ENCODE data around the gene PDE7B.

DNA sequence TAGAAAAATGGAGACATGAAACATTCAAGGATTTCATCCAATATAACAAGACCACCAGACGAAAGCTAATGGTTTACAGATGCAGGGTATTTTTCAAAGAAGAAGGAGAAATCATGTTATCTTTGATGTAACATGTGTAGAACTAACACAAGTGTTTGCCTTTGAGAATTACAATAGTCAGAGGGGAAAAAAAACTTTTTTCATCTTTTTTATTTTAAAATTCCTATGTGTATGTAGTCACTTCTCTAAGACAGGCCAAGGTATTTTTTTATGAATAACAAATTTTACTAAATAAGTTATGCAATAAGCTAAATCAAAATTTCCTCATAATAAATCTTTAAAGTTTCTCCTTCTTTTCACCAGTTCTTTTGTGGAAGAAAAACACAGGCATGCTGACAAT, 161.4 kb downstream of the PDE7B start:
- TF ChIP-seq, protein P1, sequence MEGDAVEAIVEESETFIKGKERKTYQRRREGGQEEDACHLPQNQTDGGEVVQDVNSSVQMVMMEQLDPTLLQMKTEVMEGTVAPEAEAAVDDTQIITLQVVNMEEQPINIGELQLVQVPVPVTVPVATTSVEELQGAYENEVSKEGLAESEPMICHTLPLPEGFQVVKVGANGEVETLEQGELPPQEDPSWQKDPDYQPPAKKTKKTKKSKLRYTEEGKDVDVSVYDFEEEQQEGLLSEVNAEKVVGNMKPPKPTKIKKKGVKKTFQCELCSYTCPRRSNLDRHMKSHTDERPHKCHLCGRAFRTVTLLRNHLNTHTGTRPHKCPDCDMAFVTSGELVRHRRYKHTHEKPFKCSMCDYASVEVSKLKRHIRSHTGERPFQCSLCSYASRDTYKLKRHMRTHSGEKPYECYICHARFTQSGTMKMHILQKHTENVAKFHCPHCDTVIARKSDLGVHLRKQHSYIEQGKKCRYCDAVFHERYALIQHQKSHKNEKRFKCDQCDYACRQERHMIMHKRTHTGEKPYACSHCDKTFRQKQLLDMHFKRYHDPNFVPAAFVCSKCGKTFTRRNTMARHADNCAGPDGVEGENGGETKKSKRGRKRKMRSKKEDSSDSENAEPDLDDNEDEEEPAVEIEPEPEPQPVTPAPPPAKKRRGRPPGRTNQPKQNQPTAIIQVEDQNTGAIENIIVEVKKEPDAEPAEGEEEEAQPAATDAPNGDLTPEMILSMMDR (IDR thresholded peaks at IDR 0.05; ENCODE audit: low read length): no peak
- TF ChIP-seq EZH2 (IDR thresholded peaks at IDR 0.05; ENCODE audit: borderline replicate concordance, low read length): no peak

Measured in OCI-LY1 (cell line).